GM12873 (cell line): ENCODE results near the gene PITRM1.

ENCODE experiments used
- CTCF ChIP-seq: IDR thresholded peaks from 2 replicates; pipeline ENCODE4 v1.5.1; 2012; ENCODE audit warnings: low read depth, mild to moderate bottlenecking, moderate library complexity, low read length, control low read depth; ENCODE audit not compliant: insufficient read depth; ENCODE audit errors: missing control alignments

The PITRM1 gene

GRCh38 chr10:3107426-3107961 is 65.1 kb downstream of the PITRM1 start:
- TF ChIP-seq CTCF, result no peak

- TF ChIP-seq CTCF, result no peak
These were observed 65.6 kb downstream of the PITRM1 start for GRCh38 chr10:3106928-3107425.

- no peak for TF ChIP-seq CTCF
These were observed 66.7 kb downstream of the PITRM1 start for GRCh38 chr10:3105905-3106304.

- no peak for TF ChIP-seq CTCF
These were observed 67.4 kb downstream of the PITRM1 start for GRCh38 chr10:3105166-3105565.

- no peak for TF ChIP-seq CTCF
These were observed 68.2 kb downstream of the PITRM1 start for GRCh38 chr10:3104251-3104918.

GRCh38 chr10:3103646-3104045 is 68.9 kb downstream of the PITRM1 start:
- TF ChIP-seq CTCF, result no peak

GRCh38 chr10:3102720-3103427 is 69.7 kb downstream of the PITRM1 start:
- TF ChIP-seq CTCF, result no peak
